GM13976 (cell line): ENCODE results near the gene ADAMTS7.
"Not testable (repeated sequence)": the region's sequence is repeated elsewhere in the genome, so short reads cannot be mapped to it uniquely, and the experiment has no call there.

ENCODE experiments used
- DNase-seq: peaks from one replicate; pipeline ENCODE4 v3.0.0; 2012; ENCODE audit warnings: low spot score
- CTCF ChIP-seq: IDR thresholded peaks from 2 replicates; pipeline ENCODE4 v1.5.1; 2012; ENCODE audit warnings: borderline replicate concordance, mild to moderate bottlenecking; ENCODE audit not compliant: insufficient read depth; ENCODE audit errors: extremely low read depth, missing control alignments, control extremely low read depth
- in situ Hi-C: fragments of 300-500 bp; cut with MboI; formaldehyde crosslinking; loops from one replicate; pipeline ENCODE4 v1.12.0; 2022; ENCODE audit warnings: low sequenced_read_pairs, mixed read lengths, inconsistent platforms; ENCODE audit not compliant: unreplicated experiment

The ADAMTS7 gene

GRCh38 chr15:78740904-78741274 is 70.4 kb downstream of the ADAMTS7 start:
- in situ Hi-C loops, result no loop called here

GRCh38 chr15:78739996-78740903 is 71.0 kb downstream of the ADAMTS7 start:
- in situ Hi-C loops, result no loop called here
- peak; percentile 60 for DNase-seq
- TF ChIP-seq CTCF, result peak; percentile 77

More at GRCh38 chr15:78740904-78741274, 70.4 kb downstream of the ADAMTS7 start:
- TF ChIP-seq CTCF, result no peak
- DNase-seq, result no peak

GRCh38 chr15:78739206-78739605 is 72.1 kb downstream of the ADAMTS7 start:
- DNase-seq, result no peak
- no peak for TF ChIP-seq CTCF
- in situ Hi-C loops, result no loop called here

GRCh38 chr15:78737931-78738558 is 73.2 kb downstream of the ADAMTS7 start:
- not testable (repeated sequence) for DNase-seq

GRCh38 chr15:78737187-78737820 is 74.0 kb downstream of the ADAMTS7 start:
- TF ChIP-seq CTCF, result no peak
- no peak for DNase-seq
- in situ Hi-C loops, result no loop called here

More at GRCh38 chr15:78737931-78738558, 73.2 kb downstream of the ADAMTS7 start:
- in situ Hi-C loops, result not testable (repeated sequence)

GRCh38 chr15:78736286-78736685 is 75.0 kb downstream of the ADAMTS7 start:
- in situ Hi-C loops, DNase-seq: not testable (repeated sequence)

GRCh38 chr15:78734451-78735064 is 76.7 kb downstream of the ADAMTS7 start:
- in situ Hi-C loops, result no loop called here
- no peak for TF ChIP-seq CTCF
- no peak for DNase-seq
